KBM-7 (cell line): ENCODE measurements around the gene OGFOD1.

Experiments used
- DNase-seq: peaks from one replicate; pipeline ENCODE4 v3.0.0-alpha.2; 2015
- in situ Hi-C: fragments of 300-500 bp; cut with MboI; formaldehyde crosslinking; loops from 2 replicates; pipeline ENCODE4 v1.14.3; 2020; ENCODE audit warnings: low sequenced_read_pairs, low pct_unique_long_range_greater_than_20kb, mixed read lengths

OGFOD1 gene

GRCh38 chr16:56424791-56425438 is 26.4 kb upstream of the OGFOD1 start:
- peak; percentile 20 for DNase-seq
- in situ Hi-C loops = no loop called here

- in situ Hi-C loops = no loop called here
- peak; percentile 60 for DNase-seq
Observed at GRCh38 chr16:56425439-56425832, 25.9 kb upstream of the OGFOD1 start, which contains the start of gene AMFR. TSS of gene AMFR (minus strand) at chr16:56425545. CDS start at chr16:56425327, 218 bp downstream.

GRCh38 chr16:56426585-56426984 is 24.8 kb upstream of the OGFOD1 start:
- in situ Hi-C loops = no loop called here

GRCh38 chr16:56428091-56428490 is 23.3 kb upstream of the OGFOD1 start:
- in situ Hi-C loops = no loop called here
- no peak for DNase-seq

More at GRCh38 chr16:56426585-56426984, 24.8 kb upstream of the OGFOD1 start:
- no peak for DNase-seq

- in situ Hi-C loops = no loop called here
Observed at GRCh38 chr16:56436258-56436657, 15.1 kb upstream of the OGFOD1 start.

GRCh38 chr16:56438038-56438437 is 13.3 kb upstream of the OGFOD1 start:
- in situ Hi-C loops = no loop called here
- DNase-seq = no peak

More at GRCh38 chr16:56436258-56436657, 15.1 kb upstream of the OGFOD1 start:
- no peak for DNase-seq

GRCh38 chr16:56447286-56447685 is 4.1 kb upstream of the OGFOD1 start:
- in situ Hi-C loops = no loop called here
- DNase-seq = no peak

GRCh38 chr16:56448005-56448404 is 3.3 kb upstream of the OGFOD1 start:
- in situ Hi-C loops = no loop called here

GRCh38 chr16:56450275-56450985 is 924 bp upstream of the OGFOD1 start:
- peak; percentile 18 for DNase-seq
- in situ Hi-C loops = no loop called here

More at GRCh38 chr16:56448005-56448404, 3.3 kb upstream of the OGFOD1 start:
- DNase-seq = no peak

- in situ Hi-C loops = no loop called here
- DNase-seq = no peak
Observed at GRCh38 chr16:56451753-56452689, 667 bp downstream of the OGFOD1 start.

- DNase-seq = no peak
- in situ Hi-C loops = no loop called here
Observed at GRCh38 chr16:56457927-56458470, 6.6 kb downstream of the OGFOD1 start.

GRCh38 chr16:56460101-56460500 is 8.7 kb downstream of the OGFOD1 start:
- in situ Hi-C loops = no loop called here
- DNase-seq = no peak

- in situ Hi-C loops = no loop called here
- DNase-seq = no peak
Observed at GRCh38 chr16:56462064-56462796, 10.9 kb downstream of the OGFOD1 start.

- in situ Hi-C loops = no loop called here
- no peak for DNase-seq
Observed at GRCh38 chr16:56463153-56463552, 11.8 kb downstream of the OGFOD1 start.

- no peak for DNase-seq
- in situ Hi-C loops = no loop called here
Observed at GRCh38 chr16:56466344-56466743, 15.0 kb downstream of the OGFOD1 start.

- in situ Hi-C loops = no loop called here
- DNase-seq = no peak
Observed at GRCh38 chr16:56468800-56469199, 17.4 kb downstream of the OGFOD1 start.

GRCh38 chr16:56469748-56470147 is 18.4 kb downstream of the OGFOD1 start:
- DNase-seq = no peak
- in situ Hi-C loops = no loop called here

- in situ Hi-C loops = no loop called here
- no peak for DNase-seq
Observed at GRCh38 chr16:56470232-56470631, 18.9 kb downstream of the OGFOD1 start.

- no peak for DNase-seq
- in situ Hi-C loops = no loop called here
Observed at GRCh38 chr16:56470666-56471065, 19.3 kb downstream of the OGFOD1 start.
